CD4-positive, alpha-beta T cell treated with Interleukin-17A for 1 hour (primary cell): ENCODE data around the gene FBRSL1.
A peak's percentile ranks its signal among the peaks of the same experiment; 100 is the strongest.
"Not testable (repeated sequence)": the region's sequence is repeated elsewhere in the genome, so short reads cannot be mapped to it uniquely, and the experiment has no call there.

ENCODE experiments used
- DNase-seq: peaks from one replicate; pipeline ENCODE4 v3.0.0-alpha.2; 2020

The FBRSL1 gene

DNA sequence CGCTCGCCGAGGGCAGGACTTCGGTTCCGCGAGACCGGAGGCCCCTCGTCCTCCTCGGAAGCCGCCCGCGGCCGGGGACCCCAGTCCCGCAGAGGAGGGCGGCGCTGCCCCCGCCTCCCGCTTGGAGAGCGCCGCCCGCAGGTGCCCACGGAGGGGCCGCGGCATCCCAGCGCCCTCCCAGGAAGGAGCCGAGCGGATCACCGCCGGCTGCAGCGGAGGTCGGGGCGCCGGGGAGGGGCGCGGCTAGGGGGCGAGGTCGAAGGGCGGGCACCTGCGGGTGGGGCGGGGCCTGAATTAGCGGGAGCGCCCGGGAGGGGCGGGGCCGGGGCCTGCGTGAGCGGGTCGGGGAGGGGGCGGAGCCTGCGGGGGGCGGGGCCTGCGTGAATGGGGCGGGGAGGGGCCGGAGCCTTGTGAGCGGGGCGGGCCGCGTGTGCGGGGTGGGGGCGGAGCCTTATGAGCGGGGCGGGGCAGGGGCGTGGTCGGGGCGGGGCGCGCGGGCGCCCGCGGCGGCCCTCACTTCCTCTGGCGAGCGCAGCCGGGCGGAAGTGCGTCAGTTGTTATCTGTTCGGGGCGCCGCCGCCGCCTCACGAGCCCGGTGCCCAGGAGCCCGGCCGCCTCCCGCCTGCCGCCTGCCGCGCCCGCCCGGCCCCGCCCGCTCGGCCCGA, at the start of gene FBRSL1:
TSS of gene FBRSL1 (plus strand) at position 550 of the 665 bp plus-strand sequence.
- peak; percentile 94 for DNase-seq

DNA sequence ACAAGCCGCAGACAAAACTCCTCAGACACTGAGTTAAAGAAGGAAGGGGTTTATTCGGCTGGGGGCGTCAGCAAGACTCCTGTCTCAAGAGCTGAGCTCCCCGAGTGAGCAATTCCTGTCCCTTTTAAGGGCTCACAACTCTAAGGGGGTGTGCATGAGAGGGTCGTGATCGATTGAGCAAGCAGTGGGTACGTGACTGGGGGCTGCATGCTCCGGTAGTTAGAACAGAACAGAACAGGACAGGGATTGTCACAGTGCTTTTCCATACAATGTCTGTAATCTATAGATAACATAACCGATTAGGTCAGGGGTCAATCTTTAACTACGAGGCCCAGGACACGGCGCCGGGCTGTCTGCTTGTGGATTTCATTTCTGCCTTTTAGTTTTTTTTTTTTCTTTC, 49.5 kb upstream of the FBRSL1 start:
- not testable (repeated sequence) for DNase-seq

DNA sequence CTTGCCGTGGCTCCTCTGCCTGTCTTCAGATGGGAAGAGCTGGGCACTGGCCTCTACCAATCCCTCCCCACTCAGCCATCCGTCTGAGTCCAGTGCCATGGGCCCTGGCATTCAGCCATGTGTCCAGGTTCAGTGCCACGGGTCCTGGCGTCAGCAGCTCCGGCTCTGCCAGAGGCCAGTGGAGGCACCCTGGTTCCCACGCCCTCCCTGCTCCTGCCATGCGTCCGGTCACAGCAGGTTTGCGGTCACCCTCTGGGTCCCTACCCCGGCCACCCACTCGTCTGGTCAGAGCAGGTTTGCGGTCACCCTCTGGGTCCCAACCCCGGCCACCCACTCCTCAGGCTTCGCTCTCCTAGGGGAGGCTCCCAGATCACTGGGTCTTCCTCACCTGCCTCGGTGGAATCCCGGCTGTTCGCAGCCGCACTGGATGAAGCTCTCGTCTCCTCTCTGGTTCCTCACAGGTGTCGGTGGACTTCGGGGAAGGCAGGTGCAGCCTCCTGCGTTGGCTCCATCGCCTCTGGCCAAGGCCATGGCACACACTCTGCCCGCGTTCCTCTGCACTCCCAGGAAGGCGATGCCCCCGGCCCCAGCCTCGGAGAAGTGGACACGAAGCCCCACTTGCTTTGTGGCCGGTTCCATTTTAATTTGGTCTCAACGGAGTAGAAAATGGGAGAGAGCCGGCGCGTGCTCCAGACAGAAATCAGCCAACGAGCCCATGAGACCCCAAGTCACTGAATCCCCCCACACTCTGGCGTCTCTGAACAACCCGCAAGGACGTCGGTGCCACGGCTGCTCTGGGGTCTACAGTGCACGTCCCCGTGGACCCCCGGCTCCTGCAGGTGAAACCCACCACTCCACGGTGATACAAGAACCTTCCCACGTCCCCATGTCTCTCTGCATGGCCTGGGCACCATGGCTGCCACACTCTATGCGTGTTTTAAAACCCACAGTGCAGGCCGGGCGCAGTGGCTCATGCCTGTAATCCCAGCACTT, 47.8 kb upstream of the FBRSL1 start:
- DNase-seq = no peak

DNA sequence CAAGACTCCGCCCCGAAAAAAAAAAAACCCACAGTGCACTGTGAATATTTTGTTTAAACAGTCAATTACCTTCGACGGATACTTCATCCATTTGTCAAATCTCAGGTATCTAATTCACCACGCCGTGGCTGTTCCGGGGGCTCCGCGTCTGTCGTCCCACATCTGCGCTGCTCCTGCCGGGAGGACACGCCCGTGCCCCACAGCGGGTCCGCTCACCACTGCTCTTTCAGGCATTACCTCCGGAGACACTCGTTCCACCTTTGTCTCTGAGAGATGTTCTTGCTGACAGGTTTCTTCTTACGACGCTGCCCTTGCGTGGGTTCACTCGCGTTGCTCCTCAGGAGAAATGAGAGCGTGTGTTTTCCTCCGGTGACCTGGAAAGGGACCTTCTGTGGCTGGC, 46.9 kb upstream of the FBRSL1 start:
- no peak for DNase-seq

DNA sequence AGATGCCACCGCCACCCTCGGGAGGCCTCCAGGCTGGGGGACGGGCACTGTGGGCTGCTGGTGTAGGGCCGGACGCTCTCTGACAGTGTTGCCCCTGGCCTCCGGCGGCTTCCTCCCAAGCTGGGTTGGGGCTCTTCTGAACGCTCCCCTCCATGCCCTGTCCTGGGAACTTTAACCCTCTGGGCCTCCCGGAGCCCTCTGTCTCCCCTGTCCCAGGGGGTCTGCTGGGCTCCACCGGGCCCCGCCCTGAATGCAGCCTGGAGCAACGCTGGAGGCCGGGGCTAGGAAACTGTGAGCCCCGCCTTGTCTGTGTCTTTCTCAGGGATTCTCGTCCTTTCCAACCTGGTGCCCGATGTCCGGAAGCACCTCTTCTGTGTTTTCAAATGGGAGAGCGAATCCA, 45.7 kb upstream of the FBRSL1 start:
- no peak for DNase-seq

DNA sequence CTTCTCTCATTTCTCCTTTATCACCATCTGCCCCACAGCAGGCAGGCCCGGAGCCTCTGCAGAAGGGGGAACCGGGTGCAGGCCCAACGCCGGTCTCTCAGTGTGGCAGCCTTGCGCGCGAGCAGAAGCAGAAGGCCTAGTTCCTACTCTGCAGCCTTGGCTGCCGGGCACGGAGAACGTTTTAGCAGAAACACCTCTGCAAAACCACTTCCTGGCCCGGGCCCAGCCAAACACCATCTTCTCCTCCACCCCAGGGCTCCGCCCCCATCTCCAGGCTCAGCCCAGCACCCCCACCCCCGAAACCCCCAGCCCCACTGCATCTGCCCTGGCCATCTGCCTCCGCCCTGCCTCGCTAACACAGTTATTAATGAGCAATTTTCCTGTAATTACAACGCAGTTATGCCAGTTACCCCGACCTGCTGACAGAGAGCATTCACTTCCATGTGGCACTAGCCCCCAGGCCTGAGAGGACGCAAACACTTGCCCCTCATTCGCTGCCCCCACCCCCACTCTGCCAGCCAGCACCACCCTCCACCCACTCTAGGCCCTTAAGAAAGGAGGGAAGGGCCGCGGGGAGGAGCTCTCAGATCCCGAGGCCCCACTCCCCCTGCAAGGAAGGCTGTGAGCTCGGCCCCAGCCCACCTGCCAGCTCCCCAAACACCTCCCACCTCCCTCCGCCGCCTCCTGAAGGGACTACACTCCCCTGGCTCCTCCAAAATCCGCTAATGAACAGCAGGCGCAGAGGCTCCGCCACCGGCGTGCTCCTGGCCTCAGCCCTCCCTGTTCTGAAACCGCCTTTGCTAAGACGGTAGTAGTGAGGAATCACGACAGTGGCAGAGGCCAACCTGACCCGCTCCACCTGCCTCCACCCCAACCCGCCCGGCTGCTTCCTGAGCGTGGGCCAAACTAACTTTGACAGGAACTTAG, 44.7 kb upstream of the FBRSL1 start:
- peak; percentile 87 for DNase-seq

DNA sequence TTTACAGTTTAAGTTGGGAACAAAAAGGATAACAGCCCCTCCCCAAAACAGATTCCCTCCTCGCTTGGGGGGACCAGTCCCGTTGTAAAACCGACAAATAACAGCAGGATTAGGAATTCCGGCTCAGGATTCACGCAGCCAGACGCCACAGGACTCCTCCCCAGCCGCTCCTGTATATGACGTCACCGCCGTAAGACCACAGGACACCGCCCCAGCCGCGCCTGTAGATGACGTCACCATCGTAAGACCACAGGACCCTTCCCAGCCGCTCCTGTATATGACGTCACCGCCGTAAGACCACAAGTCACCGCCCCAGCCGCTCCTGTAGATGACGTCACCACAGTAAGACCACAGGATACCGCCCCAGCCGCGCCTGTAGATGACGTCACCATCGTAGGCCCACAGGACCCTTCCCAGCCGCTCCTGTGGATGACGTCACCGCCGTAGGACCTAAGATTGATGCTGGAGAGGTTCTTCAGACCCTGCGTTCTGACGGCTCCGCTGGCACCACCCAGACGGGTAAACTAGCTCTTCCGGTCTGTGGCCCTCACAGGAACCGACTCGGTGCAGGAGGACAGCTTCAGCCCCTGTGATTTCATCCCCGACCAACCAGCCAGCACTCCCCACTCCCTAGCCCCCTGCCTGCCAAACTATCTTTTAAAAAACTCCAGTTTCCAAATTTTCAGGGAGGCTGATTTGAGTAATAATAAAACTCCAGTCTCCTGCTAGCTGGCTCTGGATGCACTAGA, 43.9 kb upstream of the FBRSL1 start:
- DNase-seq = peak; percentile 87

DNA sequence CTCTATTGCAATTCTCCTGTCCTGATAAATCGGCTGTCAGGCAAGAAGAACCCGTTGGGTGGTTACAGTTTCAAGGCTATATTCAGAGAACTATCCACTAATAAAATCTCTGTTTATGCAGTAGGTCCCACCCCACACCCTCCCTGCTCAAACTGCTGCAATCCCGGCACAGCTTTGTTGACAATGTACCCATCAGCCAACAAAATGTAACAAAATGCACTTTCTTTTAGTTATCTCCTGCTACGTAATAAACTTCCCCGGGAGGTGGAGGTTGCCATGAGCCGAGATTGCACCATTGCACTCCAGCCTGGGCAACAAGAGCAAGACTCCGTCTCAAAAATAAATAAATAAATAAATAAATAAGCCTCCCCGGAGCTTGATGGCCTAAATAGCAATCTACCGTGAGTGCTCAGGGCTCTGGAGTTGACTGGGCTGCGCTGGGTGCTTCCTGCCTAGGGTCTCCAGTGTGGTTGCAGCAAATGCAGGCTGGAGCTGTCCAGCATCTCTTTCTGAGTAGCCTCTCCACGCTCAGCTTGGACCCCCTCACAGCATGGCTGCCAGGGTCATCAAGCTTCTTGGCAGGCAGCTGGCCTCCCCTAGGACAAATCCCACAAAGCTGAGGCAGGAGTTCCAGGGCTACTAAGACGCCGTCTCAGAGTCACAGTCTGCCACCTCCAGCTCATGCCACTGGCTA, 43.2 kb upstream of the FBRSL1 start:
- no peak for DNase-seq

DNA sequence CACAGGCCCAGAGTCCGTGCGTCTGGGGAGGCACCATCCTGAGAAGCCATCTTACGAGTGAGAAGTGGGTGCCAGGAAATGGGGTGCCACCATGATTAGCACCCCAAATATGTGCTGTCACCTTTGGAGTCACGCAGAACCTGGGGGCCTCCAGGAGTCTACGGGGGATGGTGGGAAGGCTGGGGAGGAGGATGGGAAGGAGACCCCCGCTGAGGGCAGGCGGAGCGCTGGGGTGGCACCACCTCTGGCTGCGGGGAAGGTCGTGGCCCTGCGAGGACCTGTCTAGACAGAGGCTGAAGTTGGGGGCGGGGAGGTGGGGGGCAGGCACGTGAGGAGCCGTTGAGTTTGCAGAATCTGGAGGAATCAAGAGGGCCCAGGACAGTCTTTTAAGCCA, 42.6 kb upstream of the FBRSL1 start:
- DNase-seq = no peak

DNA sequence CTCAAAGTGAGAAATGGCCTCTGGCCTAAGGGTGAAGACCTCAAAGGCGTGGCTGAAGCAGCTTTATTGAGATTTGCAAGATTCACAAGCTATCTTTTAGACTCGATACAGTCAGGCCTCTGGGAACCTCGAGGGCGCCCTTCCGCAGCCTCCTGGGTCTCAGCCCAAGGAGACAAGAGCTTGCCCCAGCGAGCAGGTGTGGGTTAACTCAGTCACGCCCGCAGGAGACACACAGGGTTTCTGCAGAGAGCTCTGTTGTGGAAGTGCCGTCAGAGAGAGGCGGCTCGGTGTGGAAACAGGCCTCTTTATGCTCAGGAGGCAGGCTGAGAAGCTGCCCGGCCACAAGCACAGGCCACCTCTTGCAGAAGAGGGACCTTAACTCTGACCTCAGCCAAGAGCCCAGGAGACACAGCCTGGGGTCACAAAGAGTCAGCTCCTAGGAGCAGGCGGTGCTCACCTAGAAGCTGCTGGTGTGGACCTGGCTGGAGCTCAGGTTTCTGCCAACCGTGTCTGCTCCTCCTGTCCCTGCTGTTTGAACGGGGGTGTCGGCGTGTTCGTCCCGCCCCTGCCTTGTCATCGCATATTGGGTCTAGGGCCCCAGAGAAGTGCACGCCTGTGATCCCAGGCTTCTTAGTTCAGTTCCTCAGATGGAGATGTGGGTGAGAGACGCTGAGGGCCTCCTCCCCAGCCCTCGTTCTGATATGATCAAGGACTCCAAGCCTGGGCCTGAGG, 42.1 kb upstream of the FBRSL1 start:
- DNase-seq = no peak

DNA sequence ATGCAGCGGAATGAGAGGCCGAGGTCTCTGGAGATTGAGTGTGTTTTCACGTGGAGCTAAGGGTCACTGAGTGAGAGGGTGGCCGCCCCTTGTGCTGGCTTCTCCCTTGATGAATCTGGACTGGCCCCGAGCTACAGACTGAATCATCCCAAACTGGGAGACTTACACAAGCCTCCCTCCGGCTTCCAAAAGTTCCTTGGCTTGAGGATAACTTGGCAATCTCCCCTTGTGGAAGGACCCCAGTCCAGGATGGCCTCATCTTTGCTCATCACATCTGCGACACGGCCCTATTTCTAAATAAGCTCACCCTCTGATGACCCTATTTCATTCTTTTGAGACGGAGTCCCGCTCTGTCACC, 41.5 kb upstream of the FBRSL1 start:
- DNase-seq = no peak

DNA sequence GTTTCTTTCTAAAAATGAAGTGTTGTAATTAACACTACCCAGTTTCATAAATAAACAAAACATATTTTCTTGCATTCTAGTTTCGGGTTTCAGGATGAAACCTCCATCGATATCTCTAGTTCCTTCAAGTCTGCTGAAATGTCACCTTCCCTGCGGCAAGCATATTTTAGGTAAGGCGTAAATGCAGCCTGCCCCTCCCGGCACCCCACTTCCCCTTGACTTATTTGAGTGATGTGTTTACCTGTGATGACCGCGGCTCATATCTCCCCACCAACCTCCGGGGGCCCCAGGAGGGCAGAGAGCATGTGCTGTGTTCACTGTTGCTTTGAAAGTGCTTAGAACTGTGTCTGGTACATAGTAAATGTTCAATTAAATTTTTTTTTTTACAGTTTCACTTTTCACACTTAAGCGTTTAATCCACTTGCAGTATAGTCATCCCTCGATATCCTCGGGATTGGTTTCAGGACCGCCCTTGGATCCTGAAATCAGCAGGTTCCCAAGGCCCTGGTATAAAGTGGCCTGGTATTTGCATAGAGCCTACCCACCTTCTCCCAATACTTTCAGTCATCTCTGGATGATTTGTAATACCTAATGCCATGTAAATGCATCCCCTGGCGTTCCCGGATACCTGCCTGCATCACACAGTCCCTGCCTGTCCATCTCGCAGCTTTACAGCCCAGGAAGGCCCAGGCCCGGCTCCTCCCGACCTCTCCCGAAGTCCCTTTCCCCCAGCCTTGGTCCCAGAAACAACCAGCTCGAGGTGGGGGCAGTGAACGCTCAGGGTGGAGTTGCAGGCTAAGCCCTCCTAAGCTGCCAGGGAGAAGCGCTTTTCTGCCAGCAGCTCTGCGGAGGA, 40.2 kb upstream of the FBRSL1 start:
- DNase-seq = peak; percentile 31

DNA sequence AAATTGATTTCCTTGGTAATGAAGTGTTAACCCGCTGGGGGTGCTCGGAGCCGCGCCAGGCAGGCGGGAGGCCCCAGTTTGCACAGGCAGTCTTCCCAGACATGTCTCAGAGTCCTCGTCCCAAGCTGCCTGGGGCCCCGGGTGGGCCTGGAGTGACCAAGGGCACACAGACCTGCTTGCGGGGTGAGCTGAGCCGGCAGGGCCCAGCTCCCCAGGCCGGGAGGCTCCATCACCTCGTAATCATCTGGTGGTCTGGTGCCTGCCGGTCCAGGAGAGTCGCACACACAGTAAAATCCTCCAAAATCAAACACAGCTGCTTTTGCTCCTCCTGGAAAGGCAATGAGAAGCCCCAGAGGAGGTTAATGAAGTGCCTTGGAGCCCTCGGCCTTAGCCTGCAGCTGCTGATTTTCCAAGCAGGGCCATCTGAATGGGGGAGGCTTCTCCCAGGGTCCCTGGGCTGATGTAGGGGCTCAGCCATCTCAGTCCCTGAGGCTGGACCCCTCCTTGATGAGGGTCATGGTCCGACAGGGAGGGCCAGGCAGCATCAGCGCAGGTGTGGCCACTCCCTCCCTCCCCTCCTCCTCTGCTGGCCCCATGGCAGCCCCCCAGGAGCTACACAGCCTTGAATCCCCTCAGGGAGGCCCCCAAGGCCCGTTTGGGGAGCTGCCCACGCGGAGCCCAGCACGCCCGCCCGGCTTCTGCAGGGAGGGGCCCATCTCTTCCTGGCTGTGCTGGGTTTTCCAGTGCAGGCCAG, 39.4 kb upstream of the FBRSL1 start:
- DNase-seq = no peak

DNA sequence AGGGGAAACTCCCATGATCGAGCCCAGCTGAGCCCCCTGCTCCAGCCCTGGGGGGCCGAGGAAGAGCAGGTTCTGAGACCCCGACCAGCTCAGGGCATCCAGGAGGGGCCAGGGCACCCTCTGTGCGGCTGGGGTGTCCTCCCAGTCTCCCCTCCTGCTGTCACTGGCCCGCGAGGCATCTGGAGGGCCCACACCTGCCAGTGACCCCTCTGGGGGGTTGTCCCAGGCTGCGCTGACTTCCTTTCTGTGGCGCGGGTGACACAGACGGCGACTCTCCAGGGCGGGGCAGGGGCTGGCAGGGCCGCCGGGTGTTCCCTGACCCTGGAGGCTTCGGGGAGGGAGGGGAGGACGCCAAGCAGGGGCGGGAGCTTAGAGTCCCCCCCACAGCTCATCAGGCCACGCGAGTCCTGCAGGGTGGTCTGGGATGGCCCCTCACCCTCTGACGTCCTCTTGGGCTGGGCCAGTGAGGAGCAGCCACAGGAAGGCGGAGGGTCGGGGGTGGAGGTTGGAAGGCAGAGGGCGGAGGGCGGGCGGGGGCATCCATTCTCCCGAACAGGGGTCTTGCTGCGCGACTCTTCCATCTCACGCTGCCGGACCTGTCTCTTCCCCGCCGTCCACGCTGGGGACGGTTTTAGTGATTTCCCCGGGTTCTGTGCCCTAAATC, 38.6 kb upstream of the FBRSL1 start:
- DNase-seq = no peak

DNA sequence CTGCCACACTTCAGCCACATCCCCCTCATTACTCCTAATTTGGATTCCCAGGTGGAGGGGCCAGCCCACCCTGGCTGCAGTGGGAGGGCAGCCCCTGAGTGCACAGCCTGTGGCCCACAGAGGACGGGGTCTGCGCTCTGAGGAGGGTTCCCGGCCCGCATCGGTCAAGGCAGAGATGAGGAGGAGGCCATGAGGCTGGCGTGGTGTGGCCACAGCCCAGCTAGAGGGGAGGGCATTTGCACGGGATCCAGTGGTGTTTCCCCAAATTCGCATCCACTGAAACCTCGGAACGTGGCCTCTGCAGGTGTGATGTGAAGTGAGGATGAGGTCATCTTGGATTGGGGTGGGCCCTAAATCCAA, 38.1 kb upstream of the FBRSL1 start:
- DNase-seq = no peak

DNA sequence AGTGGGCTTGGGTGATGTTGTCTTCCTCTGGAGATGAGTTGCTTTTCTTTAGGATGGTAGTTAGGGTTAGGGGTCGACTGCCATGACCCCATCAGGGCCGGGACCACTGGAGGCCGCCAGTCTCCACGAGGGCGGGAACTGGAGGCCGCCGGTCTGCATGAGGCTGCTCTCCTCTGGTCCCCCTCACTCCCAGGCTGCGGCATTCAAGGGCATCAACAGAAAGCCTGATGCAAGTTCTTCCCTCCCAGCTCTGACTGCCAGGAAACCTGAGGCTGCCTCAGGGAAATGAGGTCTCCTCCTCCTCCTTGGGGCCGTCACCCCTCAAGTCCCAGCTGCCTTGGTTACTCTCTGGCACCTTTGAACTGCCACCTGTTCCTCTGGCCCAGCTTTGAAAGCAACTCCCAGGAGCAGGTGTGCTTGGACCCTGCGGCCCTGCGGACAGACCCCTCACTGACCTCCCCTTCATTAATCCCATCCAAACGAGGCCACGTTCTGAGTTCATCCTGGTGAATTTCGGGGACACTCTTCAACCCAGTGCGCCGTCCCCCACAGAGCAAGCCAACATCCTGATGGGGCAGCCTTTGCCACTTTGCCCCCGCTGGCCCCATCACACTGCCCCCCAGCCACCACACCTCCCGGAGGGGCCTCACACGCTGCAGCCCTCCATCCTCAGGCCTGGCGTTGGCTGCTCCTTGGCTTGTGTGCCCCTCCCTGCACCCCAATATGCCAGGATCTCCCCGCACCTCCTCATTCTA, 37.2 kb upstream of the FBRSL1 start:
- DNase-seq = no peak

DNA sequence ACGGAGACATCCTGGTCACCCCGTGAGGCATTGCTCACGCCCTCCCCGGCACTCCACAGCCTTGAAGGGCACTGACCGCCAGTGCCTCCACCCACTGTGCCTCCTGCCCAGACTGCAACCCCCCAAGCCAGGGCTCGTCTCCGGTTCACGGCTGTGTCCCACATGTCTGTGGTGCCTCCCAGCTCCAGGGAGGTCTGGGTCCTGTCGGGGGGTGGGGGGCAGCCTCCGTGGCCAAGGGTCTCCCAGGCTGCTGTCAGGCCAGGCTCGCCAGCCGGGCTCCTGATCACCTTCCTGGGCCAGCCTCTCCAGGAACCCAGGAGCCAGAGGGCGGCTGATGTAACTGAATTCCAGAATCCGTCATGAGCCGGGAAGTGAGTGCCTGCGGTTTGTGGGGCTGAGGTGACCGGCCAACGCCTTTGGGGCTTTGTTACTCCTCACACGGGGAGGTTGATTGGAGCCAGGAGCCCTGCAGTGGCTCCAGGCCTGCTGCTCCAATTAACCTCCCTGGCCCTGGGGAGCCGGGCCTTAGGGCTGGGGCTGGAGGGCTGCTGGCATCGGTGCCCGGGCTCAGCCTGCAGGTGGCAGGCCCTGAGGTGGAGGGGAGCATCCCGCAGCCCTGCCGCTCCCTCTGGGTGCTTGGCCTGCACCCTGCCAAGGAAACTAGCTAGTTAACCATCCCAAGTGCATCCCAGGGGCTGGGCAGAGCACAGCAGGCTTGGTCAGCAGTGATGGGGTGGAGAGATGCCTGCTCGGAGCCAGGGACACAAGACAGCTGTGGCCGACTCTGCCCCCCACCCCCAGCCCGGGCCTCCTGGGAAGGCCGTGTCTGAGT, 36.4 kb upstream of the FBRSL1 start:
- no peak for DNase-seq
